ENCODE data around the gene CDKL2.

The CDKL2 gene

GRCh38 chr4:75621715-75622114 is 8.6 kb downstream of the CDKL2 start:
- ChIA-PET POLR2A (no interaction called here), CTCF (no interaction called here)
- no peak for TF ChIP-seq CTCF (IDR thresholded peaks at IDR 0.05; ENCODE audit: insufficient read depth, low read length, missing control alignments)
- no peak for DNase-seq (ENCODE audit: low read depth, low spot score)
- H3K4me3 ChIP-seq (ENCODE audit: low read depth, low read length) = no peak overlapping the region

- POLR2A ChIA-PET = no interaction called here
- no peak for DNase-seq (ENCODE audit: low read depth, low spot score)
- TF ChIP-seq CTCF (IDR thresholded peaks at IDR 0.05; ENCODE audit: insufficient read depth, low read length, missing control alignments) = no peak
- no peak overlapping the region for H3K4me3 ChIP-seq (ENCODE audit: low read depth, low read length)
- CTCF ChIA-PET = no interaction called here
These were observed 18.0 kb downstream of the CDKL2 start for GRCh38 chr4:75612306-75612705.

- CTCF ChIA-PET = no interaction called here
- TF ChIP-seq CTCF (IDR thresholded peaks at IDR 0.05; ENCODE audit: insufficient read depth, low read length, missing control alignments) = no peak
- no peak for DNase-seq (ENCODE audit: low read depth, low spot score)
- H3K4me3 ChIP-seq (ENCODE audit: low read depth, low read length) = no peak overlapping the region
- POLR2A ChIA-PET = no interaction called here
These were observed 24.4 kb downstream of the CDKL2 start for GRCh38 chr4:75605928-75606327.

- TF ChIP-seq CTCF (IDR thresholded peaks at IDR 0.05; ENCODE audit: insufficient read depth, low read length, missing control alignments) = no peak
These were observed 30.7 kb downstream of the CDKL2 start for GRCh38 chr4:75599647-75600046.

GRCh38 chr4:75598390-75598789 is 31.9 kb downstream of the CDKL2 start:
- ChIA-PET POLR2A (no interaction called here), CTCF (no interaction called here)
- no peak overlapping the region for H3K4me3 ChIP-seq (ENCODE audit: low read depth, low read length)
- DNase-seq (ENCODE audit: low read depth, low spot score) = no peak
- no peak for TF ChIP-seq CTCF (IDR thresholded peaks at IDR 0.05; ENCODE audit: insufficient read depth, low read length, missing control alignments)

More at GRCh38 chr4:75599647-75600046, 30.7 kb downstream of the CDKL2 start:
- POLR2A ChIA-PET = no interaction called here
- CTCF ChIA-PET = no interaction called here
- DNase-seq (ENCODE audit: low read depth, low spot score) = no peak
- no peak overlapping the region for H3K4me3 ChIP-seq (ENCODE audit: low read depth, low read length)

GRCh38 chr4:75596061-75596460 is 34.3 kb downstream of the CDKL2 start:
- no peak for DNase-seq (ENCODE audit: low read depth, low spot score)
- TF ChIP-seq CTCF (IDR thresholded peaks at IDR 0.05; ENCODE audit: insufficient read depth, low read length, missing control alignments) = no peak
- no peak overlapping the region for H3K4me3 ChIP-seq (ENCODE audit: low read depth, low read length)
- ChIA-PET POLR2A (no interaction called here), CTCF (no interaction called here)

All from AG04449 (cell line).